NCI-H510A (cell line): ENCODE measurements around the gene RENBP.
A peak's percentile ranks its signal among the peaks of the same experiment; 100 is the strongest.
"Not testable (repeated sequence)": the region's sequence is repeated elsewhere in the genome, so short reads cannot be mapped to it uniquely, and the experiment has no call there.

Source experiments
- DNase-seq: peaks from one replicate; lab custom pipeline; 2025; lab: John Stamatoyannopoulos, UW

RENBP gene

DNA sequence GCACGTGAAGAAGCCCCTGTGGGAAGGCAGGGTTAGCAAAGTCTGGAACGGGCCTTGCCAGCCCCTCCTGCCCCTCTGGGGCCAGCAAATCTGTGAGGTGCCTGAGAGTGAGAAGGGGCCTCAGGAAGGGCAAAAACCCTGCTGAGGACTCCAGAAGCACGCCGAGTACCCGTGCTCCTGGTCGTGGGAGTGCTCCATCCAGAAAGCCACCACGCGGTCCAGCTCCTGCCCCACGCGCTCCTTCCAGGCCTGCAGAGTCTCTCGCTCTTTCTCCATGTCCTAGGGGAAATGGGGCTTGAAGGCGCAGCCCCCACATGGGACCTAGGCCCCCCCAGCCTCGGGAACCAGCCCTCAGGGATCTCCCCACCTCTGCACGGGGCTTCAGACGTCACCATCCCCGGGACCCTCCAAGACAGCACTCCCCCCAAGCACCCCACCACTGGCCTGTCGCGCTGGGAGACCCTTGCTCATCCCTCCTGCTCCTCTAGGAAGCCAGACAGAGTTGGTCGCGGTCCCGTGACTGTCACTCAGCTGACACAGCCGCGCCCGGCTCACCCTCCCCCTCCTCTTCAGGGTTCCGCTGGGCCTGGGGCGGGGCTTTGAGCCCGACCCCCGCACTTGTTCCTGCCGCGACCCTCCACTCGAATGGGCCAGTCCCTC is at the start of gene RENBP:
TSS of gene RENBP (minus strand) at position 504 of the 660 bp plus-strand sequence. CDS start at position 471, 33 bp downstream.
- DNase-seq, result no peak

DNA sequence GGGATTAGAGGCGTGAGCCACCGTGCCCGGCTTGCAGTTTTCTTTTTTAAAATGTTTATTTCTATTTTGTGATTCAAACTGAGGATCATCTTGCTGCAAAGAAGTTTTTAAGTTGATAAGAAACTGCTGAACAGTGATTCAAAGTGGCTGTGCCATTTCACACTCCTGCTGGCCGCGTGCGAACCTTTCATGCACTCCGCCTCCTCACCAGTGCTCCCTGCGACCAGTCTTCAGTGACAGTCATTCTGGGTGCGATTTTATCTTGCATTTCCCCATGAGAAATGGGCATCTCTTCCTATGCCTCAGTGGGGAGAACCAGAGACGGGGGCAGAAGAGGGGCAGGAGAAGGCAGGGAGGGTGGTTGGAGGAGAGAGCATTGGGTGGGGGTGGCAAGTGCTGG is 49.5 kb upstream of the RENBP start:
- no peak for DNase-seq

DNA sequence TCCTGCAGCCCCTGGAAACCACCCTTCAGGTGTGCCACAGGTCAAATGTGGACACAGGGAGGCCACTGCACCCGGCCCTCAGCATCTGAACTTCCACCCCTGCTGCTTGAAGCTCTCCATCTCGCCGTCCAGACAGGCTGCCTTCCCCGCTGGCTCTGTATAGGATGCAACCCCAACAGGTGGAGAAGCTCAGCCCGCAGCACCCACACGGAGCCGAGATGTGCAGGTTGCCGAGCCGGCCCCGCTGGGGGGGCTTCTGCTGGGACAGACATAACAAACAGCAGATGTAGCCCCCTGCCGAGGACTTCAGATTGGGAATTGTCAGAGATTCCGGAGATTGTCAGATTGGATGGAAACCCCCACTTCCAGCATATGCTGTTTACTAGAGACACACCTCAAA is 48.6 kb upstream of the RENBP start:
- DNase-seq, result no peak

DNA sequence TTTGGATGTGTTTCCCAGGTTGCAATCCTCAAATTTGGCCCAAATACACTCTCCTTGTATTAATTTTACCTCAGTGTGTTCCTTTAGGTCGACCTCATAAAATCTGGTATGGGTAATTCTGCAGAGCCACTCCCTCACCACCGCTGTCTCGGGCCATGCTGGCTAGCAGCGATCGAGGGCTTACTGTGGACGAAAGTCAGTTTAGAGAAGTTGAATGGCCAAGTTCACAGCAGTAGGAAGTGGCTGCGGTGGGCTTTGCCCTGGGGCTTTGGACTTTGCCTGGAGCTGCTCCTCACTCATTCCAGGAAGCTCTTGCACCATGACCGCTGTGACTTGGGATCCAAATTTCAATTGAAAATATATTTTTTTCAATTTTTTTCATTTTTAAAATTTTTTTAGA is 47.7 kb upstream of the RENBP start:
- no peak for DNase-seq

DNA sequence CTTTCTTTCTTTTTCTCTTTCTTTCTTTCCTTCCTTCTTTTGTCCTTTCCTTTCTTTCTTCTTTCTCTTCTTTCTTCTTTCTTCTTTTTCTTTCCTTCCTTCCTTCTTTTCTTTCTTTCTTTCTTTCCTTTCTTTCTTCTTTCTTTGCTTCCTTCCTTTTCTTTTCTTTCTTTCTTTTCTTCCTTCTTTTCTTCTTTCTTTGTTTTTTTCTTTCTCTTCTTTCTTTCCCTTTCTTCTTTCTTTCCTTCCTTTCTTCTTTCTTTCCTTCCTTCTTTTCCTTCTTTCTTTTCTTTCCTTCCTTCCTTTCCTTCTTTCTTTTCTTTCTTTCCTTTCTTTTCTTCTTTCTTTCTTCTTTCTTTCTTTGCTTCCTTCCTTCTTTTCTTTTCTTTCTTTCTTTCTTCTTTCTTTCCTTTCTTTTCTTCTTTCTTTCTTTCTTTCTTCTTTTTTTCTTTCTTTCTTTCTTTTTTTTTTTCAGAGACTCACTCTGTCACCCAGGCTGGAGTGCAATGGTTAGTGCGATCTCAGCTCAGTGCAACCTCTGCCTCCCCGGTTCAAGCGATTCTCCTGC is 46.7 kb upstream of the RENBP start:
- DNase-seq, result no peak

DNA sequence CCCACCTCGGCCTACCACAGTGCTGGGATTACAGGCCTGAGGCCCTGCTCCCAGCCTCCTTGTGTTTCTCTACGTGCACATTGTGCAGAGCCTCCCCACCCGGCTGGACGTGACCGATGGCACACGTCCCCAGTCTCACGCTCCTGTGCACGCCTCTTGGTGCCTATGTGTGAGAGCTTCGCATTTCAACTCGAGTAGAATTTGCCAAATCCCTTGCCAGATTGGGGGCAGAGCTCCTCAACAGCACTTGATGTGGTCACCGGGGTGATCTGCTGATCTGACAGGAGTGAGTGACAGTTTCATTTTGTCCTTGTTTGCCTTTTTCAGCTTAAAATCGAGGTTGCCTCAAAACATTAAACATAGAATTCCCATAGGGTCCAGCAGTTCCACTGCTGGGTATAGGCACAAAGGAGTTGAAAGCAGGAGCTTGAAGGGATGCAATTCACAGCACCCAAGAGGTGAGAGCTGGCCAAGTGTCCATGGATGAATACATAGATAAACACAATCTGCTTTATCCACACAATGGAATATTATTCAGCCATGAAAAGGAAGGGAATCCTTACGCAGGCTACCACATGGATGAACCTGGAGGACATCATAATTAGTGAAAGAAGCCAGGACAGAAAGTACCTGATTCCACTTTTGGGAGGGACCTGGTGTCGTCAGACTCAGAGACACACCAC is 45.7 kb upstream of the RENBP start:
- no peak for DNase-seq

DNA sequence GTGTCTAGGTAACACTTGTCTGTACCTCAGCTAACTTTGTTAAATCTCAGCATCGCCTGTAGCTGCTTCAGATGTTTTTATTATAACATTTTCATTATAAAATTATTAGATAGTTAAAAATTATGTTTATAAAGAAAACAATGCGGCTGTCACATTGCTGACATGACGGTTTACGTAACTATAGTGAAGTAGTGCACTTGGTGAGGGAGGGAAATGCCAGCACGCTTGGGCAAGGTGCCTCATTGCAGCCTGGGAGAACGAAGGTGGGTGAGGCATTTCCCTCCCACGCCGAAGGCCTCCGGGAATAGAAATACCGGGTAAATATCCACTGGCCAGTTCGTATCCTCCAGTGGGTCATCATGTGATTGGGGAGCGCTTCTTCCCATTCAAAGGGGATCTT is 44.0 kb upstream of the RENBP start:
- DNase-seq, result no peak

DNA sequence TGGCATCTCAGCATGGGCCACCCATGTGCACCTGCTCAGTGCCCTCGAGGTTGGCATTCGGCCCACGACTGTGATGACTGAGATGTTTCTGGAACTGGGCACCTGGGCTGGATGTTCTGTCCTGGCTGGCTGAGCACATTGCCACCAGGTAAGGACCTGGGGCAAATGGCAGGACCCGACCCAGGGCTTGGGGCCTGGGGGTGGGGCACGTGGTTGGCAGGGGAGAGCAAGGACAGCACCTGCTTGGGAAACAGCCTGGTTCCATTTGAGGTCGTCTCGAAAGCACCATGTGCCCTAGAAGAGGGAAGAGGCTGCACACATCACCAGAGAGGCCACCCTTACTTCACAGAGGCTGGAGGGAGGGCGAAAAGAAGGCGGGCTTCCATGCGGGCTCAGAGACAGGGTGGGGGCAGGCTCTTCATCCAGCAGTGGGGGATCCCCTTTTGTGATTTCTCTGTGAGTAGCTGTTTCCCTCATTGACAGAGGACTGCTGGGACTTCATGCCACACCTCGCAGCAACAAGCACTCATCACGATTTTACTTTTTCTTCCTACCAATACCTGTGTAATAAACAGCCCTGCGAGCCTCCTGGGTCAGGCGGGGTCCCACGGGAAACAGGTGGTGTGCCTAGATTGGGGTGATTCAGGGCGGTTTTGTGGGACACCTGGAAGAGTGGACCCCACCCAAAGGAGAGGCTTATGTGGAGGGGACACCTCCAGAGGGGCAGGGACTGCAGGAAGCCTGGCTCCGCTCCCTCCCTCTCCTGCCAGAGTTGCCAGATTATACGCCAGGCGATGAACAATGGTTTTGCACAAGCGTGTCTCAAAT is 40.1 kb upstream of the RENBP start:
- DNase-seq, result no peak

DNA sequence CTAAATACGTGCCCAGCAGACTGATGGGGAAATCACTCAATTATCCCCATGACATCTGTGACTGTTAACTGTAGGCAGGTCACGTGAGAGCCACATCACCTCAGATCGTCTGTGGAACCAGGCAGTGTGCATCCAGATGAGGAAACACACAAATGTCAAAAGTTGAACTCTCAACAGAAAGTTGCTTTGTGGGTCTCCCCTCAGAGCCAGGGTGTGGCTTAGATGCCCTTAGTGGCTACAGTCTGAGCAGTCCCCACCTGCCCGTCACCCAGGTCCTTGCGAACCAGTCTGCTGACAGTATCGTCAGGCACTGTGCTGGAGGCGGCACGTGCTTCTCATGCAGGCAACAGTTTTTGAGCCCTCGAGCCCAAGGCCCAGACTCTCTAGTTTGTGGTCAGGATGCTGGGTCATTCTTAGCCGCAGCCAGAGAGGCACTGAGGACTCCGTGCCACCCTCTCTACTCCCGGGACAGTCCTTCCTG is 38.9 kb upstream of the RENBP start:
- DNase-seq, result no peak

DNA sequence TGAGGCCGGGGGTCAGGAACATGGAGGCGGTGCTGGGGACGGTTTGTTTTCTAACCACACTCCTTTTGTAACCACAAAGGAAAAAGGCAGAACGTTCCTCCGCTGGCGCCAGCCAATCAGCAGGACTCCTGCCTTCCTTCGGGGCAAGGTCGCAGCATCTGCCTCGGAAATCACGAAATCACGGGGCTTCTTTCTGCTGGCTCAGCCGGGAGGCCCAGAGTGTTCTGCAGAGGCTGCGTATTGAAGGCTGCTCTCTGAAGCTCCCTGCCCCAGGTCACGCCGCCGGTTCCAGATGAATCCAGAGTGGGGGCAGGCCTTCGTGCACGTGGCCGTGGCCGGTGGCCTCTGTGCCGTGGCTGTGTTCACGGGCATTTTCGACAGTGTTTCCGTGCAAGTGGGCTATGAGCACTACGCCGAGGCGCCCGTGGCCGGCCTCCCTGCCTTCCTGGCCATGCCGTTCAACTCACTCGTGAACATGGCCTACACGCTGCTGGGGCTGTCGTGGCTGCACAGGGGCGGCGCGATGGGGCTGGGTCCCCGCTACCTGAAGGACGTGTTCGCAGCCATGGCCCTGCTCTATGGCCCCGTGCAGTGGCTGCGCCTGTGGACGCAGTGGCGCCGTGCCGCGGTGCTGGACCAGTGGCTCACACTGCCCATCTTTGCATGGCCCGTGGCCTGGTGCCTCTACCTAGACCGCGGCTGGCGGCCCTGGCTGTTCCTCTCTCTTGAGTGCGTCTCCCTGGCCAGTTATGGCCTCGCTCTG is 37.5 kb upstream of the RENBP start:
- no peak for DNase-seq

DNA sequence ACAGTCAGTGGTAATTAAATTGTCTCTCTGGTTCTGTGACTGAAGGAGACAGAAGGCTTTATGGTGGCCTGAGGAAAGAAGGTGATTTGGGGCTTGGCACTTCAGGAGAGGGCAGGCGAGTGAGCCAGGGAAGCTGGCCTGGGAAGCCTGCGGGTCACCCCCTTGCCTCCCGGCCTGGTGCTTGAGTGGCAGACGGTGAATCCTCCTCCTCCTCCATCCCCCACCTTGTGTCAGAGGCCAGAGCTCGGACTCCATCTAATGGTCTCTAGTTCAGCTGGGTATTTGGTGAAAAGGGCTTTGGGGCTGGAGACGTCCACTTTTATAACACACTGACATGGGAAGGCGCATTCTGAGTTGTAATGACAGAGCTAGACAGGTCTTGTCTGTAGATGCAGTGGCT is 36.8 kb upstream of the RENBP start:
- DNase-seq, result no peak

DNA sequence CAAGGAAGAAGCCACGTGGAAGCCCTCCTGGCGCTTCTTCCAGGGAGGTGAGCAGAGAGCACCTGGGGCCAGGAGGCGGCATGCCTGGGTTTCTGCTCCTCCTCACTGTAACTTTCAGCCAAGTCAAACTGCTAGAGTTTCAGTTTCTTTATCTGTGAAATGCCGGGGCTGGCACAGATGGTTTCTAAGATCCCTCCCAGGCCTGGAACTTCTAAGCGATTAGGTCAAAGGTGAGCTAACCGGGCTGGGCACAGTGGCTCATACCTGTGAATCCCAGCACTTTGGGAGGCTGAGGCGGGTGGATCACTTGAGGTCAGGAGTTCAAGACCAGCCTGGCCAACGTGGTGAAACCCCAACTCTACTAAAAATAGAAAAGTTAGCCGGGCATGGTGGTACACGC is 36.0 kb upstream of the RENBP start:
- DNase-seq, result not testable (repeated sequence)

DNA sequence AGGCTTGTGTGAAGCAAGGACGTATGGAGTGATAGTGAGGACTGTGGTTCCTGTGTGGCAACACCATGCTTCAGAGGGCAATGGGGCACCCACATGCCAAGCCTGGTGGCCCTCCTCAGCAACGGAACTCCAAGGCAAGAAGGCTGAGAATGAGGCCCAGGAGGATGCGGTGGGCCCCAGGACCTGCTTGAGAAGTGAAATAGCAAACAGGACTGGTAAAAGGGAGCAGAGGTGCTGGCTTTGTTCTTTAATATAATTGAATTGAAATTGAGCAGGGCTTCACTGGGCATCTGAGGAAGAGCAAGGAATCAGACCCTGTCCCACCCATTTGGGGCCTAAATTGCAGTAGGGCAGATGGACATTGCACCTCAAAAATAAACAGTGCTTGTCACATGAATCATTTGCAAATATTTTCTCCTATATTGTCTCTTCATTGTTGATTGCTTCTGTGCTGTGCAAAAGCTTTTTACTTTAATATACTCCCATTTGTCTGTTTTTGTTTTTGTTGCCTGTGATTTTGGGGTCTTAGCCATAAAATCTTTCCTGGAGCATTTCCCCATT is 30.4 kb upstream of the RENBP start:
- no peak for DNase-seq

DNA sequence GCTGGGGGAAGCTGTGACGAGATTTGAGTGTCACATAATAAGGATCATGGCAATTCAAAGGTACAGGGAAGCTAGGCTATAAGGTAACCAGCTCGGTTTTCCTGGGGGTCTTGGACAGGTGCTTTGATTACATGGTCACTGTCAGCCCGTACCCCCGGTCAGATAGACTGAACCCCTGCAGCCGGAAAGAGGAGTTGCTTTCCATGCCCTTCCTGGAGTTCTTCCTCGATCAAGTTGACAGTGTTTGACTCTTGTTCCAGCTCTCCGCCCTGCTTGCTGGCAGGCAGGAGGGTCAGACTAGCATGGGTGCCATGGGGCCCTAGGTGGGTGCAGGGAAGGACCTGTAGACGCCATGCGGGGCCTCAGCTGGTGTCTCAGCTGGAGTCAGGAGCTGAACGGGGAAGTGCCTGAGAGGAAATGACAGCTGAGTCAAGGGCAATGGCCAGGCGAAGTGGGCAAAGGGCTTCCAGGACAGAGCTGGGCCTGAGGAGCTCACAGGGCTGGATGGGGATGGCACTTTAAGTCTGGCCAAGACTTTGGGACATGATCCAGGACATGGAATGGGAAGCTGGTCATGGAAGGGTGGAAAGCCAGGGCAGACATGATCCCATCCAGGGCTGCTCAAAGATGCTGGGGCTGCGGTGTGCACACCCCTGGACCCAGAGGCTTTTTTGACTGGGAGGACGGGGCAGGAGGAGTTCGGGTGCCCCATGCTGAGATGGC is 29.7 kb upstream of the RENBP start:
- DNase-seq, result no peak

DNA sequence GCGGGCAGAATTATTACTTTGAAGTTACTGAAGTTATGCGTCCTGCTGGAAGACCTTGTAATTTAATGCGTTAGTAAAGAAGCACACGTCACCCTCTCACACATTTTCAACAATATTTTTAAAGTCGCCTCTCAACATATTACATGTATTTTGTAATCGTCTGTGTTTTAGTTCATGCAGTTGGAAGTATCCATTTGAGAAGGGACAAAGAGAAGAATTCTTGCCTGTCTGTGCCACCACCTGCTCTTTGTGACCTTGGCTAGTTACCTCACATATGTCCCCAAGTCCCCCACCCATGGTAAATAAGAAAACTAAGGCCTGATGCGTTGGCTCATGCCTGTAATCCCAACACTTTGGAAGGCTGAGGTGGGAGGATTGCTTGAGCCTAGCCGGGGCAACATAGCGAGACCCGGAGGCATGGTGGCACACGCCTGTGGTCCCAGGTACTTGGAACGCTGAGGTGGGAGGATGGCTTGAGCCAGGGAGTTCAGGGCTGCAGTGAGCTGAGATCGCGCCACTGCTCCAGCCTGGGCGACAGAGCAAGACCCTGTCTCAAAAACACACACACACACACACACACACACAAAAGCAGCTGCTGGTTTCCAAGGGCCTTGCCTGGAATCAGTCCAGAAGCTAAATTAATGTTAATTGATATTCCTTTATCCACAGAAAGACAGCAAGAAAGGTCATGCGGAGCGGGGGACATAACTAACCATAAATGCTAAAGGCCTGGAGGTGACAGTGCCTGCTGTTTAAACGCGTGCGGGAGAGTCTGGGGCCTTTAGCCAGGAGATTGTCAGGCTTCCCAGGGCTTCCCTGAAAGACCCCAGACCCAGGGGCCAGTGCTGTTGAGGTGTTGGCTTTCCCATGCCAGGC is 28.9 kb upstream of the RENBP start:
- DNase-seq, result no peak

DNA sequence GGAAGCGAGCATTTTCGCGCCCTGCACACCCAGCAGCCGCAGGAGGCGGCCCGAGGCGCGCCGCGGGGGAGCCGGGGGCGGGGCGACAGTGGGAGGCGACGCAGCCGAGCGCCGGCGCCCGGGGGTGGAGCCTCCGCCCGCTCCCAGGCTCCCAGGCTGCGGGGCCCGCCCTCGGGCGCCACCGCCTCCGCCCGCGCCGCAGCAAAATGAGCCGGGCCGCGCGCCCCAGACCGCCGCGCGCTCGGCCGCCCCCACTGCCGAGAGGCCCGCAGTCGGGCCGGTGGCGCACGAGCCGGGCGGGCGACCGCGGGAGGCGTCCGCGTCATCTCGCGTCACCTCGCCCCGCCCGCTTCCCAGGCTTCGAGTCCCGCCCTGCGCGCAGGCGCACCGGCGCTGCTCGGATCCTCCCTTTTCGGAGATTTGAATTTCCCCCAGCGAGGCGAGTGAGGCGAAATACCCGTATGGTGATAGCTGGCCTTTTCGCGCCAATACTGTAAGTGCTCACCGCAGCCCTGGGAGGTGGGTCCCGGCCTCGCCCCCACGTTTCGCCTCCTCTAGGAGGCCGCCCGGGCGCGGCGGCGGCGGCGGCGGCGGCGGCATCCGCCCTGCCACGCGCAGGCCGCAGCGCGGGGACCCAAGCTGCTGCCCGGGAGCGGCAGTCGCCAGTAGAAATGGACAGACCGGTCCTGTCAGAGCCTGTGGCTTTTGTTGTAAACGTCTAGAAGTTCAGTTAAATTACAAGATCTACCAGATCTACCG is 28.1 kb upstream of the RENBP start, which contains the start of gene TMEM187:
TSS of gene TMEM187 (plus strand) at position 387 of the 759 bp plus-strand sequence. CDS start 9,309 bp downstream, outside the sequence.
- DNase-seq, result peak; percentile 85

DNA sequence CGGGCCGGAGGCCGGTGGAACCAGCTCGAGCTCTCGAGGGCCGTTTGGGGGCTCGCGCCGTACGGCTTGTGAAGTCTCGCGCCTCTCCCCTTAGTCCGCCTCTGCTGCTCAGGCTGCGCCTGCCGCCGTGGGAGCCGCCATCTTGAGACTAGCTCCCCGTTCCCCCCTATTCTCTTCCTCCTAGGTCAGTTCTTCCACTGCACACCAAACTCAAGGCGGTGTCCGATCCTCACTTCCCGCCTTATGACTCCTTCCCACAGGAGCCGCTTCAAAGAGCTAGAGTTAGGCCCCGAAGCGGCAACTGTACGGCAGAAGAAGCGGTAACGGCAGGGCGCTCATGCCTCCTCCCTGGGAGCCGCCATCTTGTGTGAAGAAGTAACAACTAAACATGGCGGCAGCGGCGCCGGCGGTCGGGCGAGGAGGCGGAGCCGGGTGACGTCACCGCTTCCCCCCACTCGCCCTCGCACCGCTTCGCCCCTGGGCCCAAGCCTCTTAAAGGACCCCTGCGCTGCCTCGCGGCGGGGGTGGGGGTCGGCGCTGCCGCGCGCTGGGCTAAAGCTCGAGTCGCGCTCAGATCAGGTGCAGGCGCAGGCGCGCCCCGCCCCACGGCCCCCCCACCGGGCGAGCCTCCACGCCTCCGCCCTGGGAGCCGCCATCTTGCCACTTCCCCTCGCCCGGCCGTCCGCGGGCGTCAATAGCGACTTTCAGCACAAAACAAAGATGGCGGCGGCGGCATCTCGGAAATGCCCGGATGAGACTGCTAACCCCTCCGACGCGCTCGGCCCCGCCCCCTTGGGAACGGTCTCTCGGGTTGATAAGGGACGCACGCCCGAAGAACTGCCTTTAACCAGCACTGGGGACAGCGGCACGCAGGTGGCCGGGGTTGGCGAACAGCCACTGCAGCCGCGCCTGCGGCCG is 27.3 kb upstream of the RENBP start, which contains the start of gene HCFC1:
TSS of gene HCFC1 (minus strand) at position 369 of the 918 bp plus-strand sequence. CDS start 978 bp downstream, outside the sequence.
- peak; percentile 81 for DNase-seq

DNA sequence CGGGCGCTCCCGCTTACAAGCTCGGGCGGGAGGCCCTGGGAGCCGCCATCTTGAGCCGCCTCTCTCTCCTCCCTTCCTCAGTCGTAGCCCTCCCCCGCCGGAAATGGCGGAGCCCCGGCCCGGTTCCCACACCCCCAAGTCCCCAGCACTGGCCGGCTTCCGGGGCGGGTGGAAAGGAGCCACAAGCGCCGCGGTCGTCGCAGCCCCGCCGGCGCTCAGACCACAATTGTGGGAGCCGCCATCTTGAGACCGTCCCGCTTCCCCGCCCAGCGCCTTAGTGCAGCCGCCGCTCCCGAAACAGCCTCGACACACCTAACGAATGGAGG is 26.6 kb upstream of the RENBP start:
- peak; percentile 79 for DNase-seq
